H1 (cell line): Measurements from ENCODE around the gene PYGL. TPM values are rescaled to one million over a fixed set of nuclear protein-coding genes. Genes with fewer than 3 reads are reported as not detected.

Experiments
- CTCF ChIA-PET: fragments of 300-600 bp; sonication (Branson Sonifier 250); formaldehyde crosslinking; loops from one replicate; lab custom pipeline; 2021; ENCODE audit not compliant: partially characterized antibody; lab: Charles Lee
- POLR2A ChIA-PET: fragments of 300-600 bp; sonication (Branson Sonifier 250); formaldehyde crosslinking; loops from one replicate; lab custom pipeline; 2021; ENCODE audit warnings: inconsistent platforms; ENCODE audit not compliant: partially characterized antibody; lab: Charles Lee
- DNase-seq, 2 experiments: peaks; one replicate each; pipeline versions ENCODE4 v3.0.0 to v3.0.0-alpha.2; 2010 to 2022; ENCODE audit warnings: low spot score in 2 of 2, low read depth in 1 of 2, mixed read lengths in 1 of 2
- FAIRE-seq: peaks from 2 replicates; lab custom pipeline; 2011; peaks lifted over from hg19 to GRCh38; lab: Jason Lieb, UNC
- H2AFZ ChIP-seq: 2 replicates; pipeline ENCODE4 v1.8.1; 2012; ENCODE audit warnings: low read length, inconsistent platforms
- H2AK5ac ChIP-seq: 2 replicates; pipeline ENCODE4 v1.6.1; 2013; ENCODE audit warnings: low read depth, low read length
- H2BK120ac ChIP-seq: replicated peaks from 2 replicates; pipeline ENCODE3; 2013; ENCODE audit warnings: low read depth, low read length, inconsistent platforms
- H2BK12ac ChIP-seq: 2 replicates; pipeline ENCODE4 v1.6.1; 2013; ENCODE audit warnings: low read depth, low read length
- H2BK15ac ChIP-seq: 2 replicates; pipeline ENCODE4 v1.6.1; 2013; ENCODE audit warnings: low read length
- H2BK20ac ChIP-seq: 2 replicates; pipeline ENCODE4 v1.6.1; 2013; ENCODE audit warnings: low read length
- H2BK5ac ChIP-seq: 2 replicates; pipeline ENCODE4 v1.6.1; 2013; ENCODE audit warnings: low read depth, low read length
- H3K14ac ChIP-seq: 2 replicates; pipeline ENCODE4 v1.6.1; 2013; ENCODE audit warnings: inconsistent platforms; ENCODE audit not compliant: insufficient read length
- H3K18ac ChIP-seq: 2 replicates; pipeline ENCODE4 v1.6.1; 2013; ENCODE audit warnings: low read length; ENCODE audit errors: extremely low read depth
- H3K23ac ChIP-seq: 2 replicates; pipeline ENCODE4 v1.6.1; 2013; ENCODE audit warnings: inconsistent platforms; ENCODE audit not compliant: insufficient read length
- H3K23me2 ChIP-seq: 2 replicates; pipeline ENCODE4 v1.6.1; 2013; ENCODE audit warnings: low read depth, low read length
- H3K27ac ChIP-seq: 2 replicates; pipeline ENCODE4 v1.6.1; 2011; ENCODE audit warnings: low read depth, low read length, inconsistent platforms
- H3K27me3 ChIP-seq, 4 experiments: replicated peaks in 1 of 4; 1 replicate in 1 of 4; 2 replicates in 3 of 4; pipeline versions ENCODE4 v1.6.1 to v1.8.1; 2011 to 2013; ENCODE audit warnings: low read length in 3 of 4, mild to moderate bottlenecking in 3 of 4, inconsistent platforms in 2 of 4, mixed read lengths in 2 of 4, moderate library complexity in 1 of 4; ENCODE audit not compliant: control insufficient read depth in 3 of 4, insufficient read depth in 3 of 4; ENCODE audit errors: extremely low read depth in 1 of 4
- H3K36me3 ChIP-seq, 4 experiments: 2 replicates each; pipeline versions ENCODE4 v1.6.1 to v1.8.1; 2011 to 2013; ENCODE audit warnings: mild to moderate bottlenecking in 4 of 4, low read length in 3 of 4, moderate library complexity in 2 of 4, control low read depth in 1 of 4, inconsistent platforms in 1 of 4; ENCODE audit not compliant: insufficient read depth in 4 of 4, control insufficient read depth in 2 of 4
- H3K4ac ChIP-seq: replicated peaks from 2 replicates; pipeline ENCODE3; 2013; ENCODE audit warnings: low read length, low read depth, mixed read lengths, inconsistent platforms; ENCODE audit not compliant: insufficient read length
- H3K4me1 ChIP-seq, 4 experiments: replicated peaks in 1 of 4; 1 replicate in 1 of 4; 2 replicates in 3 of 4; pipeline versions ENCODE4 v1.6.1 to v1.8.1; 2011 to 2013; ENCODE audit warnings: low read length in 3 of 4, inconsistent platforms in 2 of 4, mixed read lengths in 1 of 4; ENCODE audit not compliant: insufficient read depth in 4 of 4, control insufficient read depth in 3 of 4
- H3K4me2 ChIP-seq, 2 experiments: 2 replicates each; pipeline versions ENCODE4 v1.6.1 to v1.8.1; 2011 to 2013; ENCODE audit warnings: low read depth in 2 of 2, low read length in 2 of 2, control low read depth in 1 of 2, inconsistent platforms in 1 of 2, mild to moderate bottlenecking in 1 of 2; ENCODE audit not compliant: insufficient read depth in 1 of 2
- H3K4me3 ChIP-seq, 4 experiments: fragments of 200-600, 300-600 bp in 1 of 4; sonication (generic), shearing (Covaris generic), sonication (Bioruptor Twin) in 1 of 4; 2 replicates each; pipeline versions ENCODE4 v1.5.1 to v1.8.1; 2011 to 2016; ENCODE audit warnings: low read length in 4 of 4, low read depth in 3 of 4, control low read depth in 2 of 4, inconsistent platforms in 2 of 4, mild to moderate bottlenecking in 2 of 4, mixed read lengths in 1 of 4, moderate library complexity in 1 of 4; ENCODE audit not compliant: insufficient read depth in 2 of 4; ENCODE audit errors: extremely low read depth in 1 of 4
- H3K56ac ChIP-seq: replicated peaks from 2 replicates; pipeline ENCODE3; 2013; ENCODE audit warnings: low read depth, mild to moderate bottlenecking, mixed read lengths, low read length, inconsistent platforms; ENCODE audit not compliant: insufficient read length
- H3K79me1 ChIP-seq: 2 replicates; pipeline ENCODE4 v1.6.1; 2013; ENCODE audit warnings: low read depth, low read length, control low read depth
- H3K79me2 ChIP-seq, 2 experiments: 2 replicates each; pipeline versions ENCODE4 v1.6.1 to v1.8.1; 2012 to 2013; ENCODE audit warnings: low read length in 2 of 2, mild to moderate bottlenecking in 2 of 2, inconsistent platforms in 1 of 2; ENCODE audit not compliant: insufficient read depth in 2 of 2, control insufficient read depth in 1 of 2
- H3K9ac ChIP-seq, 4 experiments: replicated peaks in 1 of 4; 1 replicate in 1 of 4; 2 replicates in 3 of 4; pipeline versions ENCODE4 v1.6.1 to v1.8.1; 2011 to 2013; ENCODE audit warnings: low read depth in 3 of 4, low read length in 3 of 4, control low read depth in 2 of 4, mild to moderate bottlenecking in 2 of 4, moderate library complexity in 2 of 4, inconsistent platforms in 1 of 4; ENCODE audit errors: extremely low read depth in 1 of 4
- H3K9me3 ChIP-seq, 2 experiments: 2 replicates each; pipeline versions ENCODE4 v1.6.1 to v1.8.1; 2012 to 2013; ENCODE audit warnings: mild to moderate bottlenecking in 2 of 2, moderate library complexity in 2 of 2, control low read depth in 1 of 2, inconsistent platforms in 1 of 2, low read depth in 1 of 2, low read length in 1 of 2, mixed read lengths in 1 of 2; ENCODE audit not compliant: insufficient read depth in 2 of 2
- H4K20me1 ChIP-seq, 2 experiments: replicated peaks in 1 of 2; 2 replicates each; pipeline versions ENCODE3 to v1.8.1; 2011 to 2013; ENCODE audit warnings: inconsistent platforms in 2 of 2, low read length in 2 of 2, mild to moderate bottlenecking in 1 of 2; ENCODE audit not compliant: insufficient read depth in 2 of 2, control insufficient read depth in 1 of 2
- H4K5ac ChIP-seq: 2 replicates; pipeline ENCODE4 v1.6.1; 2013; ENCODE audit warnings: low read length, low read depth, mixed read lengths, inconsistent platforms; ENCODE audit not compliant: insufficient read length
- H4K8ac ChIP-seq: 2 replicates; pipeline ENCODE4 v1.8.0; 2013; ENCODE audit warnings: mild to moderate bottlenecking, moderate library complexity, low read length, inconsistent platforms; ENCODE audit not compliant: insufficient read depth; ENCODE audit errors: extremely low read depth
- H4K91ac ChIP-seq: replicated peaks from 2 replicates; pipeline ENCODE3; 2013; ENCODE audit warnings: low read length, mixed read lengths, inconsistent platforms; ENCODE audit not compliant: insufficient read length
- HDAC2 ChIP-seq, 2 experiments: fragments of 300-600 bp in 1 of 2; sonication (generic) in 1 of 2; IDR thresholded peaks; 2 replicates each; pipeline ENCODE4 v1.6.1; 2011 to 2012; ENCODE audit warnings: low read depth in 2 of 2, low read length in 2 of 2, mild to moderate bottlenecking in 2 of 2, moderate library complexity in 2 of 2, borderline replicate concordance in 1 of 2, inconsistent platforms in 1 of 2
- JUN ChIP-seq: IDR thresholded peaks from 2 replicates; pipeline ENCODE4 v1.6.1; 2011; ENCODE audit warnings: low read depth, mild to moderate bottlenecking, improper control_type of control experiment, low read length
- SAP30 ChIP-seq: fragments of 300-600 bp; sonication (generic); IDR thresholded peaks from 2 replicates; pipeline ENCODE4 v1.7.1; 2012; ENCODE audit warnings: low read length, moderate library complexity, mild to moderate bottlenecking, inconsistent platforms; ENCODE audit not compliant: insufficient read depth, insufficient replicate concordance
- SIN3A ChIP-seq, 2 experiments: IDR thresholded peaks in 1 of 2; conservative IDR thresholded peaks in 1 of 2; 2 replicates each; pipeline ENCODE4 v1.6.1; 2011 to 2012; ENCODE audit warnings: low read length in 2 of 2, improper control_type of control experiment in 1 of 2, low read depth in 1 of 2, mild to moderate bottlenecking in 1 of 2
- TEAD4 ChIP-seq: IDR thresholded peaks from 2 replicates; pipeline ENCODE4 v1.6.1; 2012; ENCODE audit warnings: low read depth, low read length, inconsistent platforms, mixed read lengths
- polyA plus RNA-seq, 7 experiments: library from polyadenylated mRNA; depleted of rRNA in 3 of 7; stranded (reverse) in 5 of 7; unstranded in 2 of 7; fragments of >200 nt in 5 of 7; fragments of 200-250 nt in 2 of 7; gene quantifications; 1 replicate in 5 of 7; 2 replicates in 1 of 7; 4 replicates in 1 of 7; pipeline versions ENCODE4 v1.2.1 to v1.2.3, GENCODE V29; 2011 to 2013; ENCODE audit warnings: missing spikeins in 2 of 7, mixed read lengths in 2 of 7
- total RNA-seq: library from RNA; stranded (reverse); fragmentation: NEBNext Ultra II Directional; extraction: Animal tissue kit (Norgen Biotek cat#: 25700); gene quantifications from 2 replicates; pipeline ENCODE4 v1.2.1, GENCODE V29; 2021
- TF ChIP-seq, protein P1 (sequence below): IDR thresholded peaks from 2 replicates; pipeline ENCODE4 v1.6.1; 2012; ENCODE audit warnings: inconsistent platforms

PYGL gene
- total and polyA plus RNA-seq, 2 of the 8 experiments (the other 6 are each of a cell fraction or from before 2014, with no cell fraction given): 26.1 to 50.5 TPM

DNA sequence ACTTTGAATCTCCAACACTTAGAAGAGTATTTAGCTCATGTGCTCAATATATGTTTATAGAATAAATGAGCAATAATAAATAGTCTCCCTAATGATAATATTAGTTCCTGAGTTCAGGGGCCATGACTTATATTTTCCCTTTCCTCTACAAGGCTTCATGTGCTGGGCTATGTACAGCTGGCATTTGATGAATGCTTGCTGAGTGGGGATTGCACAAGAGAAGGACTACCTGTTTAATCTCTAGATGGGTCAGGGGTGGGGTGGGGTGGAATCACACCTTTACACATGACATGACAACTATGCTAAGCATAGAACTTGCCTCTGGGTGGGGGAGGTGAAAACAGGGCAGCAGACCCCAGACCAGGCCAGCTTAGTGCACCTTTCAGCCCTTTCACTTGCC lies 80.0 kb downstream of the PYGL start:
- Histone ChIP-seq H3K79me1 (no peaks in the 10 kb centered on the region), H3K4me3 (no peak overlapping the region), H3K56ac (no peak overlapping the region), H4K91ac (no peak overlapping the region), H3K79me2 (no peaks in the 10 kb centered on the region), H4K8ac (no peak overlapping the region), H4K20me1 (no peaks in the 10 kb centered on the region), H3K14ac (no peak overlapping the region), H3K18ac (no peak overlapping the region), H3K23me2 (no peaks in the 10 kb centered on the region), H2BK5ac (no peak overlapping the region), H2BK15ac (no peak overlapping the region), H3K4ac (no peak overlapping the region), H3K9ac (no peak overlapping the region), H2AFZ (no peak overlapping the region), H3K9me3 (no peaks in the 10 kb centered on the region), H3K4me2 (no peak overlapping the region), H3K23ac (no peak overlapping the region), H2AK5ac (no peak overlapping the region), H3K4me1 (peaks cover 0 to 7% (median 4%) of the 10 kb centered on the region in 4 experiments; a peak in 4 of 7 replicates), H4K5ac (no peak overlapping the region), H3K36me3 (no peaks in the 10 kb centered on the region), H2BK12ac (no peak overlapping the region), H2BK120ac (no peak overlapping the region), H3K27me3 (no peaks in the 10 kb centered on the region), H2BK20ac (no peak overlapping the region), H3K27ac (no peak overlapping the region)
- CTCF ChIA-PET: interaction anchor here (1.0 to 4.6 kb wide), 3 partner anchors 12 to 86 kb away, joined by 4 to 24 read pairs (median 9); no protein-coding TSS in a partner anchor
- DNase-seq (no peak), FAIRE-seq (no peak)
- POLR2A ChIA-PET: no interaction called here
- no peak for TF ChIP-seq TEAD4
- TF ChIP-seq, protein P1, sequence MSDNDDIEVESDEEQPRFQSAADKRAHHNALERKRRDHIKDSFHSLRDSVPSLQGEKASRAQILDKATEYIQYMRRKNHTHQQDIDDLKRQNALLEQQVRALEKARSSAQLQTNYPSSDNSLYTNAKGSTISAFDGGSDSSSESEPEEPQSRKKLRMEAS: no peak
- no peak for TF ChIP-seq JUN
- TF ChIP-seq HDAC2 (IDR thresholded peaks at IDR 0.05; ENCODE audit: borderline replicate concordance in 1 of 2, low read depth in 2 of 2, low read length in 2 of 2): no peak
- no peak for TF ChIP-seq SAP30
- TF ChIP-seq SIN3A (conservative IDR thresholded peaks at IDR 0.05 in 1 of 2, IDR thresholded peaks at IDR 0.05 in 1 of 2; ENCODE audit: low read depth in 1 of 2, low read length in 2 of 2): no peak
